Astrocyte of the spinal cord (primary cell): Measurements from ENCODE around the gene PRKCA.

Experiments
- DNase-seq: peaks from one replicate; pipeline ENCODE4 v3.0.0; 2011; ENCODE audit warnings: low read depth, low spot score
- H3K4me3 ChIP-seq: 2 replicates; pipeline ENCODE4 v1.5.1; 2011; ENCODE audit warnings: low read depth, mild to moderate bottlenecking, low read length, moderate library complexity
- CTCF ChIP-seq: IDR thresholded peaks from 2 replicates; pipeline ENCODE4 v1.5.1; 2012; ENCODE audit warnings: low read depth, mild to moderate bottlenecking, low read length, inconsistent platforms
- in situ Hi-C: cut with HindIII; loops from 2 replicates; pipeline ENCODE4 v1.10.0; 2017; ENCODE audit warnings: low sequenced_read_pairs

The PRKCA gene

DNA sequence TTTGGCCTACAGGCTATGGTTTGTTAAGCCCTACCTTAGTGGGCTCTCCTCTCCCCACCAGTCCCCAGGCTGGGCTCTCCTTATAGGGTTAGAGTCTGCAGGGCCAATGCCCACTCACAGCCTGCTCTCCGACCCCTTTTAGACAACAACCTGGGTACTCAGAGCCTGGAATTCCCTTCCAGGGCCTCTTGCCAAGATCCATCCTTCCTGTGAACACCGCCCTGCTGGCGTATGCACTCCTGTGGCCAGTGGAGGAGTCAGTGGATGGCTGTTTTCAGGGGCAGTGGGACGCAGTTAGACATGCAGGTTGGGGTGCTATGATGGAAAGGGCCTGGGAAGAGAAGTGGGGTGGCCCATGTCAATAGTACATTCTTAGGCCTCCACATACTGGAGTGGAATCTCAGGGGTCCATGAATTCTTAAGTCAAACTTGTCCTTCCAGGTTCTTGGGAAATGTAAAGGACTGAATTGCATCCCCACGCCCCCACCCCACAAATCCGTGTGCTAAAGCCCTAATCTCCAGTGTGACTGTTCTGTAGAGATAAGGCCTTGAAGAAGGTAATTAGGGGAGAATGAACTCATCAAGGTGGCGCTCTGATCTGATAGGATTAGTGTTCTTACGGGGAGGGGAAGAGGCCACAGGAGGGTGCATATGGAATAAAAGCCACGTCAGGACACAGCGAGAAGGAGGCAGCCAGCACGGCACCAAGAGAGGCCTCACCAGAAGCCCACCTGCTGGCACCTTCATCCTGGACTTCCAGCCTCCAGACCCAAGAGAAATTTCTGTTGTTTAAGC is 450.9 kb downstream of the PRKCA start:
- in situ Hi-C loops: no loop called here
- no peak for DNase-seq
- TF ChIP-seq CTCF: no peak
- H3K4me3 ChIP-seq: no peak overlapping the region

DNA sequence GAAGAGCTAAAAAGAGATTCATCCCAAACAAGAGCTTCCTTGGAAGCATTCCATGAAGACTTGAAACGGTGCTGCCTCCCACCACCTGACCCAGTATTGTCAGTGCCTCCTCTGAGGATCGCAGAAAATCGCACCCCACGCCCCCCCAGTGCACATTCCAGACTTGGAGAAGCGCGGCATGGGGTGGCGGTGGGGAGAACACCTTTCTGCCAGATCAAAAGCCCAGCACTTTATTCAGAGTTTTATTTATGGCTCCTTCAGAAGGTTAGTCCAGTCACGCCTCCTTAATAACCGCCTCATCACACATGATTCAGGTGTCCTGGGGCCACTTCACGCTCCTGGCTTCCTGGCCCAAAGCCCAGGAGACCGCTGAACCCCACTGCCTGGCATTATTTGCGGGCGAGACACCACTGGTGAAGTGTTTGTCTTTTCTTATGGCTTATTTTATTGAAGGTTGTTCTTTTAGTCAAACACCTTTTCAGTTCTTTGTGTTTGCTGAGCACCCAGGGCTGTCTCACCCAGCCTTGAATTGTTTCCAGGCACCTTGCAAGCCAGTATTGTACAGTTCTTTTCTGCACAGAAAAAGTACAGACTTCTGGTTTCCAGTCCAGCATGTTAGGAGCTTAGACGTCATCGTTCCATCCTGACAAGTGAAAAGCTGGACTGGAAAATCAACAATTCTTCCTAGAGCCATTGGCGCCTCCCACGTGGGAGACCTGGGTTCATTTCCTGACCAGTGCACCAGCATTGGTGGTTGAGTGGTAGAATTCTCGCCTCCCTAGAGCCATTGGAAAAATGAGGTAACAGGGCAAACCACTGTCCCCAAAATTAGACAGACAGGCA is 452.9 kb downstream of the PRKCA start:
- no peak for DNase-seq
- H3K4me3 ChIP-seq: no peak overlapping the region
- in situ Hi-C loops: no loop called here
- TF ChIP-seq CTCF: no peak

- in situ Hi-C loops: no loop called here
These were observed 453.5 kb downstream of the PRKCA start for GRCh38 chr17:66755944-66756290.

DNA sequence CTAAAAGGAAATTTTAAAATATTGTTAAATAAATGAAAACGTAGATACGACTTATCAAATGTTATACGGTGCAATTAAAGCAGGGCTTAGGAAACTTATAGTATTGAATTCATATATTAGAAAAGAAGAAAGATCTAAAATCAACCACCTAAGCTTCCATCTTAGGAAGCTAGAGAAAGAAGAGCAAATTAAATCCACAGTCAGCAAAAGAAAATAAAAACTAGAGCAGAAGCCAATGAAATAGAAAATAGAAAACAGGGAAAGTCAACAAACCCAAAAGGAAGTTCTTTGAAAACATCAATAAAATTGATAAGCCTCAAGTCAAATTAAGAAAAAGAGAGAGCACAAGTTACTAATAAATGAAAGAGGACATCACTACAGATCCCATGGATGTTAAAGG is 457.9 kb downstream of the PRKCA start:
- no peak overlapping the region for H3K4me3 ChIP-seq
- in situ Hi-C loops: no loop called here
- no peak for TF ChIP-seq CTCF
- DNase-seq: no peak

More at GRCh38 chr17:66755944-66756290, 453.5 kb downstream of the PRKCA start:
- TF ChIP-seq CTCF: no peak
- H3K4me3 ChIP-seq: no peak overlapping the region
- DNase-seq: no peak

DNA sequence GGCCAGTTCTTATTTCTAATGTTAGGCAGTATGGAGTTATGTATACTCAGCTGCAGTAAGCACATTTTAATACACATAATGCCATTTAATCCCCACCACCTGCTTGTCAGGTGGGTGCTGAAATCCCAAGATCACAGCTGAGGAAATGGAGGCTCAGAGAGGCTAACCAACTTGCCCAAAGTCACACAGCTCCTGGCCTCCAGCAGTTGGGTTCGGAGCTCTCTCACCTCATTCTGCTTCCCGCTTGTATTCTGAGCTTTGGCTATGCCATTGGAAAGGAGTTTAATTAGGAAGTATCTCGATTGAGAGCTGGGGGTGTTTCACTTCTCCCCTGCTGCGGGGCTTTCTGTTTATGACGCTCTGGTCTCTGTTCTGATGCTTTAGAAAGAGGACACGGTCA is 459.9 kb downstream of the PRKCA start:
- TF ChIP-seq CTCF: no peak
- no peak for DNase-seq
- H3K4me3 ChIP-seq: no peak overlapping the region
- in situ Hi-C loops: no loop called here

GRCh38 chr17:66763056-66763455 is 460.6 kb downstream of the PRKCA start:
- H3K4me3 ChIP-seq: no peak overlapping the region
- DNase-seq: no peak
- in situ Hi-C loops: no loop called here
- no peak for TF ChIP-seq CTCF
